ENCODE results near the gene SUPT16H.
"Not testable (repeated sequence)": the region's sequence is repeated elsewhere in the genome, so short reads cannot be mapped to it uniquely, and the experiment has no call there.

The SUPT16H gene

DNA sequence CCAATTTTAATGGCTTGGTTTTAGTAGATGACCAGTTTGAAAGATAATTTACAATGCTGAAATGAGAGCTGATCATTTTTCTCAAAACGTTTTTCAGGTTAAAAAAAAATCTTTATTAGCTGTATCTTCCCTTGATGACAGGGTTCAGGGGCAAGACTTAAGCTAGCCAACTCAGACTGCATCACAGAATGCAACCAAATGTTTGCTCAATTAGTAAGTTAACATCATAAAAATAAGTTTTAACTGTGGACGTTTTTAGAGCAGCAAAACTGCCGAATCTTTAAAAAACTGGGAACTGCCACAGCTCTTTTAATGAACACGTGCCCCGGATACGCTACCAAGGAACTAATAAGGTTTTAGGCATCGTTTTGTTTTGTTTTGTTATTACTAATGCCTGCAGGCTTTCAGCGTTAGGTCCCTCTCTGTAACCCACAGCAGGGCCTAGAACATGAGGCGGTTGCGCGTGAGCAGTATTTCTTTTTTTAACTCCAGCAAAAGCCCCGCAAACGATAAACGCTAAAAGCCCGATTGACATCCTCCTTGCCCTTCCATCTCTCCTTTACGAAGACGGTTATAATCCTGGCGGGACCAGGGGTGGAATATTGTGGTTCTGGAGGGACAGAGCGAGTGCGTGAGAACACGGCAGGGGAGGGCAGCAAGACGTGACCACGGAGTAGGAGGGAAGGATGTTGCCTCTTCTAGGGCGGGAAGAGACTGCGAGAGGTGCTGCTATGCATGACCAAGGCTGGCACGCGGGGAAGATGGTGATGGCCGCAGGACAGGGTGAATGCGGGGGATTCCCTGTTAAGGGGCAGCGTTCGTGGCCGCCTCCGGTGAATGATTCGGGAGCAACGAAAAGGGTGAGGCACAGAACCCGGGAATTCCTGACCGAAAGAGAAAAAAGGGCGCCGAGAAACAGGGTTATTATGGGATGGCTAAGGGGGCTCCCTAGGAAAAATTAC, 652 bp downstream of the SUPT16H start:
- Histone ChIP-seq H3K4me2 (ENCODE audit: low read length) (peak overlapping the region; percentile 78), H3K4me1 (peaks cover 4% of the 10 kb centered on the region), H3K9ac (peak overlapping the region; percentile 58), H2AFZ (peak overlapping the region; percentile 92), H3K27me3 (ENCODE audit: control insufficient read depth, insufficient read depth, low read length) (no peaks in the 10 kb centered on the region), H3K27ac (peak overlapping the region; percentile 94), H3K36me3 (ENCODE audit: control insufficient read depth, insufficient read depth, low read length) (no peaks in the 10 kb centered on the region), H3K4me3 (ENCODE audit: low read depth, low read length) (peak overlapping the region; percentile 88), H3K79me2 (peaks cover 14% of the 10 kb centered on the region), H3K9me3 (ENCODE audit: control insufficient read depth, low read length) (no peaks in the 10 kb centered on the region)
- TF ChIP-seq, protein P1, sequence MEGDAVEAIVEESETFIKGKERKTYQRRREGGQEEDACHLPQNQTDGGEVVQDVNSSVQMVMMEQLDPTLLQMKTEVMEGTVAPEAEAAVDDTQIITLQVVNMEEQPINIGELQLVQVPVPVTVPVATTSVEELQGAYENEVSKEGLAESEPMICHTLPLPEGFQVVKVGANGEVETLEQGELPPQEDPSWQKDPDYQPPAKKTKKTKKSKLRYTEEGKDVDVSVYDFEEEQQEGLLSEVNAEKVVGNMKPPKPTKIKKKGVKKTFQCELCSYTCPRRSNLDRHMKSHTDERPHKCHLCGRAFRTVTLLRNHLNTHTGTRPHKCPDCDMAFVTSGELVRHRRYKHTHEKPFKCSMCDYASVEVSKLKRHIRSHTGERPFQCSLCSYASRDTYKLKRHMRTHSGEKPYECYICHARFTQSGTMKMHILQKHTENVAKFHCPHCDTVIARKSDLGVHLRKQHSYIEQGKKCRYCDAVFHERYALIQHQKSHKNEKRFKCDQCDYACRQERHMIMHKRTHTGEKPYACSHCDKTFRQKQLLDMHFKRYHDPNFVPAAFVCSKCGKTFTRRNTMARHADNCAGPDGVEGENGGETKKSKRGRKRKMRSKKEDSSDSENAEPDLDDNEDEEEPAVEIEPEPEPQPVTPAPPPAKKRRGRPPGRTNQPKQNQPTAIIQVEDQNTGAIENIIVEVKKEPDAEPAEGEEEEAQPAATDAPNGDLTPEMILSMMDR (IDR thresholded peaks at IDR 0.05): no peak

GRCh38 chr14:21382095-21382494, 1.7 kb downstream of the SUPT16H start:
- Histone ChIP-seq H3K4me1 (peaks cover 4% of the 10 kb centered on the region), H3K9ac (no peak overlapping the region)

GRCh38 chr14:21379338-21379737, 4.5 kb downstream of the SUPT16H start:
- H3K4me3 ChIP-seq (ENCODE audit: low read depth, low read length): no peak overlapping the region
- no peak overlapping the region for H2AFZ ChIP-seq
- H3K9me3 ChIP-seq (ENCODE audit: control insufficient read depth, low read length): no peaks in the 10 kb centered on the region
- peaks cover 34% of the 10 kb centered on the region for H3K79me2 ChIP-seq
- no peak overlapping the region for H3K27ac ChIP-seq
- H3K4me1 ChIP-seq: peaks cover 4% of the 10 kb centered on the region
- H3K4me2 ChIP-seq (ENCODE audit: low read length): no peak overlapping the region
- TF ChIP-seq, protein P1 (IDR thresholded peaks at IDR 0.05): no peak
- no peaks in the 10 kb centered on the region for H3K27me3 ChIP-seq (ENCODE audit: control insufficient read depth, insufficient read depth, low read length)
- H3K9ac ChIP-seq: no peak overlapping the region
- no peaks in the 10 kb centered on the region for H3K36me3 ChIP-seq (ENCODE audit: control insufficient read depth, insufficient read depth, low read length)

More at GRCh38 chr14:21382095-21382494, 1.7 kb downstream of the SUPT16H start:
- Histone ChIP-seq H3K79me2 (peaks cover 17% of the 10 kb centered on the region), H3K4me2 (ENCODE audit: low read length) (no peak overlapping the region), H3K4me3 (ENCODE audit: low read depth, low read length) (no peak overlapping the region), H3K36me3 (ENCODE audit: control insufficient read depth, insufficient read depth, low read length) (no peaks in the 10 kb centered on the region), H3K27ac (no peak overlapping the region), H2AFZ (no peak overlapping the region), H3K27me3 (ENCODE audit: control insufficient read depth, insufficient read depth, low read length) (no peaks in the 10 kb centered on the region), H3K9me3 (ENCODE audit: control insufficient read depth, low read length) (no peaks in the 10 kb centered on the region)
- TF ChIP-seq, protein P1 (IDR thresholded peaks at IDR 0.05): no peak

GRCh38 chr14:21373980-21374379, 9.8 kb downstream of the SUPT16H start:
- Histone ChIP-seq H3K27ac (no peak overlapping the region), H3K27me3 (ENCODE audit: control insufficient read depth, insufficient read depth, low read length) (no peaks in the 10 kb centered on the region), H3K36me3 (ENCODE audit: control insufficient read depth, insufficient read depth, low read length) (no peaks in the 10 kb centered on the region), H3K4me2 (ENCODE audit: low read length) (no peak overlapping the region), H2AFZ (no peak overlapping the region), H3K79me2 (peaks cover 35% of the 10 kb centered on the region), H3K9me3 (ENCODE audit: control insufficient read depth, low read length) (no peaks in the 10 kb centered on the region), H3K4me3 (ENCODE audit: low read depth, low read length) (no peak overlapping the region), H3K9ac (no peak overlapping the region), H3K4me1 (no peaks in the 10 kb centered on the region)
- TF ChIP-seq, protein P1 (IDR thresholded peaks at IDR 0.05): no peak

GRCh38 chr14:21372814-21373213, 11.0 kb downstream of the SUPT16H start:
- not testable (repeated sequence) for H3K9ac ChIP-seq; H3K27me3 ChIP-seq (ENCODE audit: control insufficient read depth, insufficient read depth, low read length); H3K4me1 ChIP-seq; H3K9me3 ChIP-seq (ENCODE audit: control insufficient read depth, low read length); H2AFZ ChIP-seq; H3K4me3 ChIP-seq (ENCODE audit: low read depth, low read length); H3K36me3 ChIP-seq (ENCODE audit: control insufficient read depth, insufficient read depth, low read length); H3K27ac ChIP-seq; H3K4me2 ChIP-seq (ENCODE audit: low read length)
- peaks cover 31% of the 10 kb centered on the region for H3K79me2 ChIP-seq
